ENCODE data around the gene ABCD4.

DNA sequence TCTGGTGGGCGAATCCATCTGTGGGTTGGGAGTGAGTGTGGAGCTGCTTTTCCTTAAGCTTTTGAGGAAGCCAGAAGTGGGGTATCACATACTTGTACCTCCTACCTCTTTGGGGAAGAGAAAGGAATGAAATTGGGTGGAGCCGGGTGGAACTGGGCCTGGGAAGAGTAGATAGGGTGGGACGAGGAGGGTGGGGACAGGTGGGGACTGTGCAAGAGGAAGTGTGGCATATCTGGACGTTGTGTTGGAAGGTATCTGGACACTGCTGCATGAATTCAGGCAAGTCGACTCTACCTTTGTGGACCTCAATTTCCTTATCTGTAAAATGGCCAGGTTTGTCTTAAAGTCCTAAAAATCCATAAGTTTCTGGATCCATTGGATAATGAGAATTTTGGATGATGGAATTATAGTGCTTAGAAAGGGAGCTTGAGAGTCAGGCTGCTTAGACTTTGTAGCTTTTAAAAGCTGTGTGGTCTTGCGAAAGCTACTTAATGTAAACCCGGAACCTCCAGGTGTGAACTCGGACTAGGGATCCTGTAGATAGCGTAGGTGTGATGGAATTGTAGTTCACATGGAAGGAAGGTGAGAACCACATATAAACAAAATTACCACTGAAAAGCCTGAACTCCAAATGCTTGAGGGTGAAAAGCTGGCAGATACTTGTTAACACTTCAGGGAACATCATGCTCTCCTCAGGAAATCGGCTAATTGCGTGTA, 47.6 kb upstream of the ABCD4 start:
- TF ChIP-seq POLR2A (IDR thresholded peaks at IDR 0.05; ENCODE audit: low read length) (no peak), GATA1 (IDR thresholded peaks at IDR 0.05; ENCODE audit: low read depth, low read length) (no peak)

All from erythroblast (primary cell).